ENCODE data around the gene POLR2F.

- TF ChIP-seq CTCF (IDR thresholded peaks at IDR 0.05) (no peak), POLR2A (IDR thresholded peaks at IDR 0.05) (no peak)
These were observed 30.6 kb downstream of the POLR2F start, which contains the start of gene SOX10 for GRCh38 chr22:37983860-37984791.
